HTR-8/SVneo (cell line): ENCODE measurements around the gene SGSH.
"Not testable (repeated sequence)": the region's sequence is repeated elsewhere in the genome, so short reads cannot be mapped to it uniquely, and the experiment has no call there.

Source experiments
- DNase-seq: peaks from one replicate; pipeline ENCODE4 v3.0.0; 2011; ENCODE audit warnings: low spot score, mixed read lengths; ENCODE audit not compliant: insufficient read length
- FAIRE-seq: peaks from 2 replicates; lab custom pipeline; 2011; peaks lifted over from hg19 to GRCh38; lab: Jason Lieb, UNC

The SGSH gene

DNA sequence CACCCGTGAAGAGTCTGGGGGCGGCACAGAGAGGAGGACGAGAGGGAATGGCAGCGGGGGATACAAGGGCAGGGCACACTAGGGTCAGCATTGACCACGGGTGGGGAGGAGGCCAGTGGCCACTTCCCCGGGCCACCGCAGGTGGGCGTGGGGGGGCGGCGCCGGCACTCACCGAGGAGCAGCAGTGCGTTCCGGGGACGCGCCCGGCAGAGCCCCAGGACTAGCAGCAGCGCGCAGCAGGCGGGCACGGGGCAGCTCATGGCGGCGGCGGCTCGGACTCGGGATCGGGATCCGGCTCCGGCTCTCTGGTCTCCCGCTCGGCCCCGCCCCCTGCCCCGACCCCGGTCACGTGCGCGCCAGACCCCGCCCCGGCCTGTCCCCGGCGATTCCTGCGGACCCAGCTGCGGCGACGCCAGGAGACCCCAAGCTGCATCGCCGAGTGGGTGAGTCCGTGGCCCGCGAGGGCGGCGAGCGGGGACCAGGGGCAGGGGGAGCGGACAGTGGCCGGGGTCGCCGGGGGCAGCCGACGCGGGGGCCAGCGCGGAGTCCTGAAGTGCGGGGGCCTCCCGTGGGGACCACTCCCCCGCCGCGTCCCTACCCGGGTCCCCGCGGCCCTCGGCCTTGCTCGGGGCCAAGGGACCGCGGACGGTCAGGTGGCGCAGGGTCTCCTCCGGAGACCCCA lies at the start of gene SGSH, which contains the start of gene SLC26A11:
TSS of gene SGSH (minus strand) at position 280 of the 682 bp plus-strand sequence. CDS start at position 260, 20 bp downstream.
TSS of gene SLC26A11 (plus strand) at position 374 of the 682 bp plus-strand sequence. CDS start 1,134 bp downstream, outside the sequence.
- DNase-seq (peak; percentile 96), FAIRE-seq (no peak)

GRCh38 chr17:80269405-80269807 lies 49.3 kb upstream of the SGSH start:
- DNase-seq (no peak), FAIRE-seq (no peak)

DNA sequence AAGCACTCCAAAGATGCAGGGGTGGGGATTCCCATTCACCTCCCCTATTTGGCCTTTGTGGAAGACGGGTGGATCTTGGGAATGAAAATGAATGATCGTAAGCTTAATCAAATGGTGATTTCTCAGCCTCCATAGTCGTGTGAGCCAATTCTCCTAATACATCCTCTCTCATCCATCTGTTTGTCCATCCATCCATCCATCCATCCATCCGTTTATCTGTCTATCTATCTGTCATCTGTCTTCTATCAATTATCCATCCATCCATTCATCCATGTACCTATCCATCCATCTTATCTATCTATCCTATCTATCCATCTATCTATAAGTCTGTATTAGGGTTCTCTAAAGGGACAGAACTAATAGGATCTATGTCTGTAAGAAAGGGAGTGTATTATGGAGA lies 48.3 kb upstream of the SGSH start:
- no peak for FAIRE-seq

DNA sequence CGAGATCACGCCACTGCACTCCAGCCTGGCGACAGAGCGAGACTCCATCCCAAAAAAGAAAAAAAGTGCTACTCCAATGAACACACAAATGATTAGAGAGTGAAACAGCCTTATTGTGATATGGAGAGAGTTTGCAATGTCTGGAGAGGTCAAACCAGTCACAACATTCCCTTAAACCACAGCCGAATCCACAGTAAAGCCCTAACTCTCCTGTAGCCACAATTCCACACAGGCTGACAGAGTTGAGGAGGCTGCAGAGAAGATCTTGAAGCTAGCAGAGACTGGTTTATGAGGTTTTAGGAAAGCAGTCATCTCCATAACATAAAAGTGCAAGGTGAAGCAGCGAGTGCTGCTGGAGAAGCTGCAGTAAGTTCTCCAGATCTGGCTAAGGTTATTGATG lies 47.3 kb upstream of the SGSH start:
- no peak for DNase-seq
- no peak for FAIRE-seq

More for the DNA sequence above, 48.3 kb upstream of the SGSH start:
- no peak for DNase-seq

- FAIRE-seq (no peak), DNase-seq (no peak)
Measured at GRCh38 chr17:80265205-80266068, 45.3 kb upstream of the SGSH start.

- FAIRE-seq (no peak), DNase-seq (no peak)
Measured at GRCh38 chr17:80264205-80265075, 44.3 kb upstream of the SGSH start.

DNA sequence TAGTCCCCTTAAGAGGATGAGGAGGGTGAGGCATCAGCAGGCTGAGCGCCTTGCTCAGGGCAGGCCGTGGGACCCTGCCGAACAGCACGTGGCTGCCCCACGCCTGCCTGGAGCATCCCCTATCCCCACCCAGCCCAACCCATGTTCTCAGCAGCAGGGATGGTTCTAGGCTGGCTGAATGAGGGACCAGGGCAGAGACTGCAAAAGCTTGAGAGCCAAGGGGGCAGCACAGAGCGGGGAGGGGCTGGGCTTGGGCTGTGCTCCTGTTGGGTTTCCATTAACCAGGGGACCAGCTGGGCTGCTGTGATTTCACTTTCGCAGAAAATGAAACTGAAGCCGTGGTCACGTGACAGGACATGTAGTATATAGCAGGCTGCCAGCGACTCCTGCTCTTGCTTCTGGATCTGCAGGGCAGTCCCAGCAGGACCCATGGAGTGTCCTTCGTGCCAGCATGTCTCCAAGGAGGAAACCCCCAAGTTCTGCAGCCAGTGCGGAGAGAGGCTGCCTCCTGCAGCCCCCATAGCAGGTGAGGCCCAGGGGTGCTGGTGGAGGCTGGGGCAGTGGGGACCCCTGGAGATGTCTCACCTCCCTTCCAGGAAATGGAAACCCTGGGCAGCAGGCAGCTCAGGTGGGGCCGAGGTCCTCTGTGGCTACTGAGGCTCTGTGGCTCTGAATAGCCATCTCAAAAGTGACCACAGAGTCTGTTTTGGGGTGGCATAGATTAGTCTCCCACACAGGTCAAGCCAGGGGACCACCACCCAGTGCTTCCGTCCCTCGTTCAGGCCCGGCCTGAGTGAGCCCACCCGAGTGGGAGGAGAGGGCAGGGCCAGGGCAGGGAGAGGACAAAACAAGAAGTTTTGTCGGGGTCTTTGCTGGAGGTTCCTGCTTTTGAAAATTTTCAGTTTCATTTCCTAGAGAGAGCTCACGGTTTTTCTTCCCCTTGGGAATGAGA lies 43.4 kb upstream of the SGSH start:
- no peak for DNase-seq
- FAIRE-seq = no peak

DNA sequence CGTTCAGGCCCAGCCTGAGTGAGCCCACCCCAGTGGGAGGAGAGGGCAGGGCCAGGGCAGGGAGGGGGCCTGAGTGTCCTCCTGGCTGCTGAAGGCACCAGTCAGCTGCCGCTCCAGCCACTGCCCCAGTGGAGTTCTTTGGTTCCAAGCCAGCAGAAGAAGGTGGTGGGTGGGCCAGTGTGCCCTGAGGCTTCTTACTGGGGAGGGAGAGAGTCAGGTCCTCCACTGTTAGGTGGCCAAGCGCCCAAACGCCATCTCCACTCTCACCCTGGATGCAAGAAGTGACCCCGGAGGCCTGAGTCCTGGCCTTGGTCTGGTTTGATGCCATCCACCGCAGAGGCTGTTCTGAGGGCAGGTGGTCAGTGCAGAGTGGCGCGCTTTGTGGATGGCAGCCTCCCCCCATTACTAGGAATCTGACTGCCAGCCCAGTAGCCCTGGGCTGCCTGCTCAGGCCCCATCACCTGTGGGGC lies 42.7 kb upstream of the SGSH start:
- FAIRE-seq (no peak), DNase-seq (no peak)

- DNase-seq (no peak), FAIRE-seq (no peak)
Measured at GRCh38 chr17:80262291-80262690, 42.2 kb upstream of the SGSH start.

DNA sequence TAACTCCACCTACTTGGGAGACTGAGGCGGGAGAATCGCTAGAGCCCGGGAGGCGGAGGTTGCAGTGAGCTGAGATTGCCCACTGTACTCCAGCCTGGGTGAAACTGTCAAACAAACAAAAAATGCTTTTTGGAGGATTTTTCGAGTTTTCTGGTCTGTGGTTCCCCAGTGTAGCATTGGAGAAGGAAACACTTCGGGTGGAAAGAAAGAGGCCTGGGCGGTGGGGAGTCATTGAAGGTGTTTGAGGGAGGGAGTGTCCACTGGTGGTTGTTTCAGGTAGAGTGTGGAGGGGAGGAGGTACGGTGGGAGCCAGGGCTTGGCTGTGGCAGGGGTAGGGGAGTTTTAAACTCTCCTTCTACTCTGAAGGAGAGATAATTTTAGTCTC lies 41.8 kb upstream of the SGSH start:
- DNase-seq (no peak), FAIRE-seq (no peak)

DNA sequence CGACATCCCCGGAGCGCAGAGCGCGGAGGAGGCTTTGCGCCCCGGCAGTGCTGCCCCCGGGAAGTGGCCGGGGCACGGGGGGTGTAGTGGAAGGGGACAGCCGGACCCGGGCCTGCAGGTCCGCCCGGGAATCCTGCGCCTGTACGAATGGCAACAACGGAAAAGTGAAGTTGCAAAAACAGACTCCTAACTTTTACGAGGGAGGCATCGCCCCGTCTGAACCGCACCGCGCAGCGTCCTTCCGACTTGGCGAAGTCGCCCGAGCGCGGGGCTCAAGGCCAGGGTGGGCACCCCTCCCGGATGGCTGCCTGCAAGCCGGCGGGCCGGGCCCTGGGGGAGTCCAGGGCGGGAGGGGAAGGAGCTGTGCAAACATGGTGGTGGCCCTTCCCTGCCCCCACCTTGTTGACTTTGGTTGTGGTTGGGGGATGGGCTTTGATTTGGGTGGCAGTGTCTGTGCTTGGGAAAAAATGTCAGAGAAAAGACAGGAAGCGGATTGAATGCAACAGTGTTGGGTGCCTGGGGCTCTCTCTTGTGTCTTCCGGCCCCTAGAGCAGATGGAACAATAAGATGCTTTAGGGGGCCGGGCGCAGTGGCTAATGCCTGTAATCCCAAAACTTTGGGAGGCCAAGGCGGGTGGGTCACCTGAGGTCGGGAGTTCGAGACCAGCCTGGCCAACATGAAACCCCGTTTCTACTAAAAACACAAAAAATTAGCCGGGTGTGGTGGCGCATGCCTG lies 41.2 kb upstream of the SGSH start:
- DNase-seq (peak; percentile 58), FAIRE-seq (no peak)

- peak; percentile 70 for DNase-seq
- no peak for FAIRE-seq
Measured at GRCh38 chr17:80260791-80261158, 40.6 kb upstream of the SGSH start, which contains the start of gene RNF213. Gene RNF213 (plus strand): TSS chr17:80260852. CDS start chr17:80263682, 2,830 bp downstream.

DNA sequence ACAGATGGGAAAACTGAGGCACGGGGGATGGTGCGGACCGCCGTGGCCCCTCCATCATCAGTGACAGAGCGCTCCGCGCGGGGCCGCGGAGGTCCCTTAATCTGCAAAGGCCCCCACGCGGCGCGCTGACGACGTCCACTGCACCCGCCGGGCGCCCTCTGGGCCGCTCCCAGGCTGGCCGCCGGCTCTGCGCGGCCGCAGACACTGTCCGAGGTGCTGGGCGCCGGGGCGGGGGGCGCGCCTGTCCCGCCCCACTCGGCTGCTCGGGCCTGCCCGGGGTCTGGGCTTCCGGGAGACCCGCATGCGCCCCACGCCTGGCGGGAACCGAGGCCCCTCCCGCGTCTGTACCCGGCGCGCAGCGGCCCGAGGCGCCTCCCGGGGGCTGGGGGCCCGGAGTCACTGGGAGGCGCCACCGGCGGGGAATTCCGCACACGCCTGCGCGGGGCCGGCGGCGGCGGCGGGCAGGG lies 40.0 kb upstream of the SGSH start:
- DNase-seq (peak; percentile 78), FAIRE-seq (no peak)

DNA sequence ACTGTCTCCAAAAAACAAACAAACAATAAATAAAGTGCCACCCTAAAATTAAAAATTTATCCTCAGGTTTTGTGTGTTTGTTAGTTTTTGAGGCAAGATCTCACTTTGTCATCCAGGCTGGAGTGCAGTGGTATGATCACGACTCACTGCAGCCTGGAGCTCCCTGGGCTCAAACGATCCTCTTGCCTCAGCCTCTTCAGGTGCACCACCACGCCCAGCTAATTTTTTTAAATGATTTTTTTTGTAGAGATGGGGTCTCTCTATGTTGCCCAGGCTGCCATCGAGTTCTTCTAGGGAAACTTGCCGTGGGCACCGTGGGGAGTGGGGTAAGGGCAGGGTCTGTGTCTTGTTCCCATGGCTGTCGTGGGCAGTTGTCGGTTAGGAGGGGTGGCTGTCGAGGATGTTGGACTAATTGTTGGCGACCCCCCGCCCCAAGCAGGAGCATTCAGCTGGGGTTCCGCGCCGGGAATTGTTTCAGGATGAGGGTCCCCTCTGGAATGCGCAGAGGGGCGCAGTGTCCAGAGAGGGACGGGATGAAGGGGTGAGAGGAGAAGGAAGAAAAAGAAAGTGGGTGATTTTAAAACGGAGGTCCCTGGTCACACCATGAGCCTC lies 39.4 kb upstream of the SGSH start:
- no peak for DNase-seq

DNA sequence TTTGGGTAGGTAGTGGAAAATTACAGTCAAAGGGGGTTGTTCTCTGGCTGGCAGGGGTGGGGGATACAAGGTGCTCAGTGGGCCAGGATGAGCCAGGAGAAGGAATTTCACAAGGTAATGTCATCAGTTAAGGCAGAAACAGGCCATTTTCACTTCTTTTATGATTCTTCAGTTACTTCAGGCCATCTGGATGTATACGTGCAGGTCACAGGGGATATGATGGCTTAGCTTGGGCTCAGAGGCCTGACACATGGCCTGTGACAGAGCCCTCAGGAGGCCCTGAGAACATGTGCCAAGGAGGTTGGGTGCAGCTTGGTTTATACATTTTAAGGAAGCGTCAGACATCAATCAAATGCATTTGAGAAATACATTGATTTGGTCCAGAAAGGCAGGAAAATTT lies 38.2 kb upstream of the SGSH start:
- not testable (repeated sequence) for DNase-seq, FAIRE-seq

More for the DNA sequence above, 39.4 kb upstream of the SGSH start:
- FAIRE-seq = no peak

DNA sequence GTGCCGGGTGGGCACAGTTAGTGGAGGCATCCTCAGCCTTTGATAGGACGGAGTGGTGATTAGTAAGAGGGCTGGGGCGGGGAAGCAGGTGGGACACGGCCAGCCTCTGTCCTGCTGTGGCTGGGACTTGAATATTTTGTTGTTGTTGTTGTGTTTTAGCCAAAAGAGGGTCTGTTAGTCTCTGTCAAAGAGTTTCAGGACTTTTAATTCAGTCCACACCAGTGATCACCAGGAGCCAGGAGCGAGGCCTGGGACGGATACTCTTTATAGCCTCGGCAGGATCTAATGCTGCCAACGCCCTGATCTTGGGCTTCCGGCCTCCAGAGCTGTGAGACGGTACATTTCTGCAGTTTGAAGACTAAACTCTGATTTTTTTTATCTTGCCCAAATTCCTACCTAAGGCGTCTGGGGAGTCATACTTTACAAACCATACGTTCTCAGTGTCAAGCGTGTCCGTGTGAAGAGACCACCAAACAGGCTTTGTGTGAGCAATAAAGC lies 37.6 kb upstream of the SGSH start:
- DNase-seq (no peak), FAIRE-seq (no peak)

DNA sequence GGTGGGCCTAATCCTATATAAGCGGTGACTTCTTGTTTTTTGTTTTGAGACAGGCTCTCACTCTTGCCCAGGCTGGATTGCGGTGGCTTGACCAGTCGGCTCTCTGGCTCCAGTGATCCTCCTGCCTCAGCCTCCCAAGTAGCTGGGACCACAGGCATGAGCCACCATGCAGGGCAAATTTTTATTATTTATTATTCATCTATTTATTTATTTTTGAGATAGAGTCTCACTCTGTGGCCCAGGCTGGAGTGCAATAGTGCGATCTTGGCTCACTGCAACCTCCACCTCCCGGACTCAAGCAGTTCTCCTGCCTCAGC lies 35.9 kb upstream of the SGSH start:
- no peak for DNase-seq
- no peak for FAIRE-seq
